Transverse colon (tissue), 4 donors: ENCODE data around the gene A1CF.

ENCODE experiments used
- CTCF ChIP-seq, 5 experiments: fragments of 200-600 bp in 3 of 5; fragments of 450-650 bp in 2 of 5; sonication (generic) in 3 of 5; IDR thresholded peaks; 1 replicate in 2 of 5; 2 replicates in 3 of 5; pipeline ENCODE4 v1.5.1; 2016 to 2017; ENCODE audit warnings: antibody characterized with exemption in 5 of 5, inconsistent platforms in 3 of 5, mild to moderate bottlenecking in 2 of 5, moderate library complexity in 1 of 5
- EP300 ChIP-seq: sonication (generic); formaldehyde crosslinking; IDR thresholded peaks from one replicate; pipeline ENCODE4 v1.6.1; 2017; ENCODE audit warnings: antibody characterized with exemption, low read depth
- POLR2A ChIP-seq: fragments of 450-650 bp; IDR thresholded peaks from one replicate; pipeline ENCODE4 v1.6.1; 2016; ENCODE audit warnings: antibody characterized with exemption, mild to moderate bottlenecking, moderate library complexity
- POLR2AphosphoS5 ChIP-seq, 3 donors: sonication (generic); formaldehyde crosslinking; IDR thresholded peaks; one replicate each; pipeline ENCODE4 v1.6.1; 2016; ENCODE audit warnings: antibody characterized with exemption in 3 of 3

- no peak for TF ChIP-seq CTCF (IDR thresholded peaks at IDR 0.05)
- no peak for TF ChIP-seq POLR2AphosphoS5 (IDR thresholded peaks at IDR 0.05)
- no peak for TF ChIP-seq EP300
- no peak for TF ChIP-seq POLR2A
Observed at GRCh38 chr10:50874723-50875122, 10.7 kb downstream of the A1CF start.
